BE2C (cell line): ENCODE data around the gene FMOD.

Source experiments
- DNase-seq: peaks from one replicate; pipeline ENCODE4 v3.0.0-alpha.2; 2020
- H3K27me3 ChIP-seq: fragments of 250-450 bp; sonication (Bioruptor Pico); 2 replicates; pipeline ENCODE4 v1.5.1; 2020; ENCODE audit warnings: mild to moderate bottlenecking
- H3K36me3 ChIP-seq: fragments of 250-450 bp; sonication (Bioruptor Pico); 2 replicates; pipeline ENCODE4 v1.5.1; 2020; ENCODE audit warnings: mild to moderate bottlenecking
- H3K4me1 ChIP-seq: fragments of 250-450 bp; sonication (Bioruptor Pico); 2 replicates; pipeline ENCODE4 v1.5.1; 2020
- H3K4me3 ChIP-seq: 2 replicates; pipeline ENCODE4 v1.5.1; 2011; ENCODE audit warnings: low read depth, low read length
- H3K9me3 ChIP-seq: fragments of 250-450 bp; sonication (Bioruptor Pico); 2 replicates; pipeline ENCODE4 v1.5.1; 2020
- CTCF ChIP-seq: IDR thresholded peaks from 2 replicates; pipeline ENCODE4 v1.5.1; 2012; ENCODE audit warnings: mild to moderate bottlenecking, low read depth, low read length

The FMOD gene

GRCh38 chr1:203381151-203381751 is 30.3 kb upstream of the FMOD start:
- Histone ChIP-seq H3K36me3 (no peaks in the 10 kb centered on the region), H3K4me1 (no peaks in the 10 kb centered on the region), H3K9me3 (no peaks in the 10 kb centered on the region), H3K27me3 (no peaks in the 10 kb centered on the region), H3K4me3 (no peak overlapping the region)
- no peak for DNase-seq
- TF ChIP-seq CTCF = no peak

- Histone ChIP-seq H3K9me3 (no peaks in the 10 kb centered on the region), H3K27me3 (no peaks in the 10 kb centered on the region), H3K36me3 (no peaks in the 10 kb centered on the region), H3K4me1 (no peaks in the 10 kb centered on the region), H3K4me3 (no peak overlapping the region)
- TF ChIP-seq CTCF = no peak
- no peak for DNase-seq
Observed at GRCh38 chr1:203380420-203381150, 29.7 kb upstream of the FMOD start.

- Histone ChIP-seq H3K4me3 (no peak overlapping the region), H3K36me3 (no peaks in the 10 kb centered on the region), H3K4me1 (no peaks in the 10 kb centered on the region), H3K27me3 (no peaks in the 10 kb centered on the region), H3K9me3 (no peaks in the 10 kb centered on the region)
- TF ChIP-seq CTCF = no peak
- no peak for DNase-seq
Observed at GRCh38 chr1:203379825-203380224, 28.9 kb upstream of the FMOD start.

GRCh38 chr1:203378556-203379245 is 27.8 kb upstream of the FMOD start:
- DNase-seq = no peak
- Histone ChIP-seq H3K27me3 (no peaks in the 10 kb centered on the region), H3K36me3 (no peaks in the 10 kb centered on the region), H3K4me1 (no peaks in the 10 kb centered on the region; the same call in 1 of the 2 replicates), H3K9me3 (no peaks in the 10 kb centered on the region), H3K4me3 (no peak overlapping the region)
- no peak for TF ChIP-seq CTCF

GRCh38 chr1:203373991-203374390 is 23.1 kb upstream of the FMOD start:
- no peaks in the 10 kb centered on the region; the same call in 1 of the 2 replicates for H3K4me1 ChIP-seq
- no peaks in the 10 kb centered on the region for H3K27me3 ChIP-seq
- H3K9me3 ChIP-seq = no peaks in the 10 kb centered on the region
- no peak for DNase-seq
- no peak overlapping the region for H3K4me3 ChIP-seq
- TF ChIP-seq CTCF = no peak
- no peaks in the 10 kb centered on the region for H3K36me3 ChIP-seq

GRCh38 chr1:203373002-203373401 is 22.1 kb upstream of the FMOD start:
- DNase-seq = no peak
- Histone ChIP-seq H3K36me3 (no peaks in the 10 kb centered on the region), H3K9me3 (no peaks in the 10 kb centered on the region), H3K4me3 (no peak overlapping the region), H3K27me3 (no peaks in the 10 kb centered on the region), H3K4me1 (no peaks in the 10 kb centered on the region; the same call in 1 of the 2 replicates)
- TF ChIP-seq CTCF = no peak
